Neural crest cell (in vitro differentiated cells): ENCODE data around the gene CACNB1. TPM values are rescaled to one million over a fixed set of nuclear protein-coding genes. Genes with fewer than 3 reads are reported as not detected.

Source experiments
- DNase-seq: peaks from one replicate; pipeline ENCODE4 v3.0.0; 2021; ENCODE audit warnings: low read depth, mixed read lengths, low spot score
- H3K27ac Mint-ChIP-seq: one replicate; pipeline ENCODE4 v1.8.0; 2021; ENCODE audit warnings: mild to moderate bottlenecking, mixed read lengths; ENCODE audit not compliant: unreplicated experiment
- H3K27me3 Mint-ChIP-seq: 2 replicates; pipeline ENCODE4 v1.8.0; 2021; ENCODE audit warnings: low read depth, mild to moderate bottlenecking, mixed read lengths
- H3K36me3 Mint-ChIP-seq: 2 replicates; pipeline ENCODE4 v1.8.0; 2021; ENCODE audit warnings: low read depth, mild to moderate bottlenecking, mixed read lengths
- H3K4me1 Mint-ChIP-seq: 2 replicates; pipeline ENCODE4 v1.8.0; 2021; ENCODE audit warnings: mixed read lengths
- H3K4me3 Mint-ChIP-seq: one replicate; pipeline ENCODE4 v1.8.0; 2021; ENCODE audit warnings: mild to moderate bottlenecking, mixed read lengths
- H3K9me3 Mint-ChIP-seq: 2 replicates; pipeline ENCODE4 v1.8.0; 2021; ENCODE audit warnings: mixed read lengths
- long read RNA-seq: library from polyadenylated mRNA; unstranded; transcript quantifications from one replicate; pipeline ENCODE4 v2.0.0, GENCODE V29; 2020
- total RNA-seq: library from RNA; stranded (reverse); gene quantifications from 2 replicates; pipeline ENCODE4 v1.2.1, GENCODE V29; 2021
- TF ChIP-seq, protein P1 (sequence below): fragments of 200-600 bp; sonication (generic); conservative IDR thresholded peaks from 2 replicates; pipeline ENCODE4 v1.5.0; 2021; ENCODE audit warnings: antibody characterized with exemption, mild to moderate bottlenecking

Gene CACNB1
- total RNA-seq: 15.3 and 16.2 TPM in 2 replicates
- long read RNA-seq, partial matches to known transcripts: 1 of 1 reads
- long read RNA-seq, other reads (novel, unspliced or antisense): 0 of 1 reads

DNA sequence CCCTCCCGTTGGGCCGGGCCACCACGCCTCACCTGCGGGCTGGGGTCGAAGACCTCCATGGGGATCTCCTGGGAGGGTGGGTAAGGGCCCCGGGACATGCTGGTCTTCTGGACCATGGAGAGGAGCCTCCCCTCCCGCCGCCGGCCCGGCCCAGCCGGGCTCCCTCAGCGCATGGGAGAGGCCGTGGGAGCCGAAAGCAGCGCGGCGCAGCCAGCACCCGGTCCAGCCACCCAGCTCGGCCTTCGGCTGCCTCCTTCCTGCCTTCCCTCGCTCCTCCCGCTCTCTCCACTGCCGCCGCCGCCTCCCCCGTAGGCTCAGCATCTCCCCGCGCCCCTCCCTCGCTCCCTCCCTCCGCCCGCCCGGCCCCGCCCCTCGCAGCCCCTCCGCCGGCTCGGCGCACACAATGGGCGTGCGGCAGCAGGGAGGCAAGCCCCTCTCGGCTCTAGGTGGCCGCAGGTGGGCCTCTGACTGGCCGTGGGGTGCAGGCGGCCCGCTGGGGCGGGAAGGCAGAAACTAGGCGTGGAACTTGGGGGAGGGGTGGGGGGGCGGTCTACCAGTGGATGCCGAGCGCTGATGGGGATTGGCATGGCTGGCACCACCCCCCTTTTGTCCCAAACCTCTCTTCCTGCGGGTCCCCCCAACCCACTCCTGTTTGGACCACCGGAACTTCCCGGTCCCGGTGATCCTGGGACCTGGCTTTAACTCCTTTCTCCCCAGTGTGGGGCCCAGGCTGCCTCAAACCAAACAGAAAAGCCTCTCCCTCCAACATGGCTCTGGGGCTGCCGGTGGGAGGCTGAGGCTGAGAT, at the start of gene CACNB1:
CACNB1 (minus strand) TSS at position 290 of the 806 bp plus-strand sequence; CDS start at position 116, 174 bp downstream.
- H3K4me3 Mint-ChIP-seq: peak within 1 kb of the TSS; percentile 92
- no peak within 1 kb of the TSS for H3K27ac Mint-ChIP-seq
- TF ChIP-seq, protein P1, sequence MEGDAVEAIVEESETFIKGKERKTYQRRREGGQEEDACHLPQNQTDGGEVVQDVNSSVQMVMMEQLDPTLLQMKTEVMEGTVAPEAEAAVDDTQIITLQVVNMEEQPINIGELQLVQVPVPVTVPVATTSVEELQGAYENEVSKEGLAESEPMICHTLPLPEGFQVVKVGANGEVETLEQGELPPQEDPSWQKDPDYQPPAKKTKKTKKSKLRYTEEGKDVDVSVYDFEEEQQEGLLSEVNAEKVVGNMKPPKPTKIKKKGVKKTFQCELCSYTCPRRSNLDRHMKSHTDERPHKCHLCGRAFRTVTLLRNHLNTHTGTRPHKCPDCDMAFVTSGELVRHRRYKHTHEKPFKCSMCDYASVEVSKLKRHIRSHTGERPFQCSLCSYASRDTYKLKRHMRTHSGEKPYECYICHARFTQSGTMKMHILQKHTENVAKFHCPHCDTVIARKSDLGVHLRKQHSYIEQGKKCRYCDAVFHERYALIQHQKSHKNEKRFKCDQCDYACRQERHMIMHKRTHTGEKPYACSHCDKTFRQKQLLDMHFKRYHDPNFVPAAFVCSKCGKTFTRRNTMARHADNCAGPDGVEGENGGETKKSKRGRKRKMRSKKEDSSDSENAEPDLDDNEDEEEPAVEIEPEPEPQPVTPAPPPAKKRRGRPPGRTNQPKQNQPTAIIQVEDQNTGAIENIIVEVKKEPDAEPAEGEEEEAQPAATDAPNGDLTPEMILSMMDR: no peak
- peaks cover 10% of the 10 kb centered on the region for H3K36me3 Mint-ChIP-seq
- DNase-seq: peak; percentile 75
- peaks cover 48% of the 10 kb centered on the region for H3K4me1 Mint-ChIP-seq
- H3K9me3 Mint-ChIP-seq: no peaks in the 10 kb centered on the region
- no peaks in the 10 kb centered on the region for H3K27me3 Mint-ChIP-seq

DNA sequence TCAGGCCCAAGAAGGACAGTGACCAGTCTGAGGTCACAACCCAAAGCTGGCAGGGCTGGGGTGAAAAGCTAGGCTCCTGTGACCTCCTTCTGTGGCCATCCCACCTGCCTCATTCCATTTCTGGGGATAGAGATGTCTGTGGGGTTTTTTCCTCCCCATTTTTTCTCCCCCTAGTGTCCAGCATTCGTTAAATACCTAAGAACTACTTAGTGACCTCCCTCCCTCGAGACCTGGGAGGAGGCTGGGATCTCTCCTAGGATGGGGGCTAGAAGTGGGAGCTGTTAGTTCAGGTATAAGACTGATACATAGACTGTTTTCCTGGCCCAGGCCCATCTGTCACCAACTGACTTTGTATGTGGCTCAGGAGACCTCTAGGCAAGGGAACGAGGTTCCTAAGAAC, 48.8 kb upstream of the CACNB1 start:
- Mint-ChIP-seq H3K4me3 (no peak overlapping the region), H3K27me3 (no peaks in the 10 kb centered on the region), H3K4me1 (peaks cover 5% of the 10 kb centered on the region), H3K9me3 (no peaks in the 10 kb centered on the region), H3K36me3 (no peaks in the 10 kb centered on the region), H3K27ac (no peak overlapping the region)
- DNase-seq: no peak
- TF ChIP-seq, protein P1: peak; percentile 15

DNA sequence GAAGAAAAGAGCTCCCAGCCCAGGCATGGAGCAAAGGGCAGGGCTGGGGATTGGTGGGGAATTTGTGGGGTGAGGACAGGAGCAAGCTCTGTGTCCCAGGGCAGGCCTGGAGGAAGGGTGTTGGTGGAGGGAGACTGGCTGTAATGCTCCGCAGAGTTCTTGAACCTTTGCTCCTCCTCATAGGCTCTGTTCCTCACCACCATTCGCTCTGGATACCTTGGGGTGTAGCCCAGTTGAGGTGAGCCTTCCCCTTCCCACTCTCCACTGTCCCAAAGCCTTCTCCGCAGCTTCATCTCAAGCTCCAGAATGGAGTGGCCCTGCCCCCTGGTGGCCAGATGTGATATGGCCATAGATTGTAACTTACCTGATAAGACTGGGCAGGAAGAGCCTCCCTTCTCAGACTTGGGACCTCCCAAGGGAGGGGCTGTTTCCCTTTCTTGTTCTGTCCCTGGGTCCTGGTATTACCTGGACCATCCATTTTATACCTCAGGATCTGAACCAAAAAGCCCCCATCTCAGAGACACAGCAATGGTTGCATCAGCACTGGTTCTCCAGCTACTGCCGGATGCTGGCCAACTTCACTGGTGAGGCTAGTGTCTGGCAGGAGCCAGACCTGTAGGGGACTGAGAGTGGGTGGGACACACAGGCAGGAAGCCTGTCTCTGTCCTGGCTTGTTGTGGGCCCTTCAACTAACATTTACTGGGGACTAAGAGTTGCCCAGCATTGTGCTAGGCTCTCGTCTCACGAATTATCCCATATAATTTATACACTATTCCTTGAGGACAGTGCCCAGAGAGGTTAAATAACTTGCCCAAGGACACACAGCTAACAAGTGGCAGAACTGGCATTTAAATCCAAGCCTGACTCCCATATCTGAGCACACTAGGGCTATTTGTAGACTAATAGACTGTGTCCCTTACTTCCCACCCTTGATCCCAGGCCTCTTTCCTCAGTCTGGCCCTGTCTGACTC, 47.4 kb upstream of the CACNB1 start:
- peak; percentile 90 for DNase-seq
- H3K36me3 Mint-ChIP-seq: no peaks in the 10 kb centered on the region
- peaks cover 1% of the 10 kb centered on the region for H3K27me3 Mint-ChIP-seq
- TF ChIP-seq, protein P1: peak; percentile 94
- H3K9me3 Mint-ChIP-seq: no peaks in the 10 kb centered on the region
- H3K27ac Mint-ChIP-seq: no peak overlapping the region
- H3K4me3 Mint-ChIP-seq: no peak overlapping the region
- peaks cover 5% of the 10 kb centered on the region for H3K4me1 Mint-ChIP-seq

DNA sequence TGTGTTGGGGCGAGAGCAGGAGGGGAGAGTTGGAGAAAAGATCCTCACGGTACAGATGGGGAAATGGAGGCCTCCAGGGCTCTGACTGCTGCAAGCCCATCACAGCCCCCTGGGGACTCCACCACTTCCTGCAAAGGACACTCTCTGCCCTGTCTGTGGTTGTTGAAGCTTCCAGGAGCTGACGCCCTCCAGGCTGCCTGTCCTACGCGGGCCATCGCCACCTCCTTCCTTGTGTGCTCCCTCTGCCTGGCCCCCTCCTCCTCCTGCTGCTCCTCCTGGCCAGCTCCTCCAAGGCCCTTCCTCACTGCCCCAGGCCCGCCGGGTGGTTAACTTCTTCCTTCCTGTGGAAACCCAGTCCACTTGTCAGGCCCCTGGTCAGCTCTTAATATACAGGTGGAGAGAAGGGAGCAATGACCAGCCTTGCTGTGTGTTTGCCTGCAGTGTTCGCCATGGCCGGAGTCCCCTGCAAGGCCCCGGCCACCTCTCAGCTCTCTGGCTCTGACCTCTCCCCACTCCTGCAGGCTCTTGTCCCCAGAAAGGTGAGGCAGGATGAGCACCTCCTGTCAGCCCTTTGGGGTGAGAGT, 46.6 kb upstream of the CACNB1 start:
- DNase-seq: no peak
- Mint-ChIP-seq H3K36me3 (no peaks in the 10 kb centered on the region), H3K9me3 (no peaks in the 10 kb centered on the region), H3K4me3 (no peak overlapping the region), H3K4me1 (peaks cover 5% of the 10 kb centered on the region), H3K27ac (no peak overlapping the region), H3K27me3 (peaks cover 9% of the 10 kb centered on the region)
- TF ChIP-seq, protein P1: no peak

DNA sequence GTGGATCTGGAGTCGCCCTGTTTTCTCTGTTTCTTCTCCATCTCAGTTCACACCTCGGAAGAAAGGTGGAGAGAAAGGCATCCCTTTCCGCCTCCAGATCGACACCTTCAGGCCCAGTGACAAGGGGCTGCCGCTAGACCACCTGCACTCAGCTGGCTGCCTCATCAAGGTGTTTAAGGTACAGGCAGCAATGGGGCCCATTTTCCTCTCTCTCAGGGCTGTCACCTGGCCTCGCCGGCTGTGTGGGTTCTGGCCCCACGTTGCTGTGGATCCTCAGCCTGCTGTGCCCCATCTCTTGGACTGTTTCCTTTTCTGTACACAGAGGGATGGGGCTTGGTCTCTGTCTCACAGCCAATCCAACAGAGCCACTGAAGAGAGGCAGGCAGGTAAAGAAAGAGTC, 45.7 kb upstream of the CACNB1 start:
- Mint-ChIP-seq H3K27ac (no peak overlapping the region), H3K27me3 (peaks cover 12% of the 10 kb centered on the region), H3K4me3 (no peak overlapping the region), H3K4me1 (peaks cover 5% of the 10 kb centered on the region), H3K36me3 (no peaks in the 10 kb centered on the region), H3K9me3 (no peaks in the 10 kb centered on the region)
- TF ChIP-seq, protein P1: no peak
- no peak for DNase-seq
